HFFc6 (cell line): ENCODE results near the gene PNKD. TPM values are rescaled to one million over a fixed set of nuclear protein-coding genes. Genes with fewer than 3 reads are reported as not detected.

Experiments
- DNase-seq: peaks from one replicate; pipeline ENCODE4 v3.0.0-alpha.2; 2018
- H3K27ac Mint-ChIP-seq: 2 replicates; pipeline ENCODE4 v1.8.0; 2020; ENCODE audit warnings: mild to moderate bottlenecking, mixed read lengths
- H3K27me3 Mint-ChIP-seq: 2 replicates; pipeline ENCODE4 v1.8.0; 2021; ENCODE audit warnings: mild to moderate bottlenecking, moderate library complexity, mixed read lengths; ENCODE audit not compliant: insufficient read depth
- H3K36me3 Mint-ChIP-seq: 2 replicates; pipeline ENCODE4 v1.8.0; 2021; ENCODE audit warnings: low read depth, mixed read lengths
- H3K4me1 Mint-ChIP-seq: 2 replicates; pipeline ENCODE4 v1.8.0; 2020; ENCODE audit warnings: low read depth, mixed read lengths
- H3K4me3 Mint-ChIP-seq: 2 replicates; pipeline ENCODE4 v1.8.0; 2020; ENCODE audit warnings: mild to moderate bottlenecking, moderate library complexity, mixed read lengths
- H3K9me3 Mint-ChIP-seq: 2 replicates; pipeline ENCODE4 v1.8.0; 2020; ENCODE audit warnings: mild to moderate bottlenecking, mixed read lengths
- CTCF ChIP-seq: fragments of 200-600 bp; sonication (generic); IDR thresholded peaks from 2 replicates; pipeline ENCODE4 v1.5.0; 2021; ENCODE audit warnings: antibody characterized with exemption, mild to moderate bottlenecking
- total RNA-seq, 6 experiments: library from RNA; stranded (reverse); fragmentation: NEBNext Ultra II Directional; extraction: Animal tissue kit (Norgen Biotek cat#: 25700); gene quantifications; 2 replicates in 1 of 6; 3 replicates in 5 of 6; pipeline ENCODE4 v1.2.3, GENCODE V29; 2021

Gene PNKD
- total RNA-seq, 6 experiments from 2014 or later: 50.8 to 62.8 (median 57.7) TPM

GRCh38 chr2:218264773-218265561, 5.4 kb upstream of the PNKD start:
- DNase-seq: no peak
- H3K4me3 Mint-ChIP-seq: no peak overlapping the region
- H3K27ac Mint-ChIP-seq: no peak overlapping the region
- peaks cover 3% of the 10 kb centered on the region; the same call in 1 of the 2 replicates for H3K27me3 Mint-ChIP-seq
- H3K9me3 Mint-ChIP-seq: no peaks in the 10 kb centered on the region
- no peak for TF ChIP-seq CTCF
- peaks cover 7% of the 10 kb centered on the region for H3K4me1 Mint-ChIP-seq
- H3K36me3 Mint-ChIP-seq: peaks cover 16% of the 10 kb centered on the region

GRCh38 chr2:218265626-218266025, 4.7 kb upstream of the PNKD start:
- peaks cover 7% of the 10 kb centered on the region for H3K4me1 Mint-ChIP-seq
- H3K36me3 Mint-ChIP-seq: peaks cover 16% of the 10 kb centered on the region
- no peaks in the 10 kb centered on the region for H3K9me3 Mint-ChIP-seq
- no peak overlapping the region for H3K4me3 Mint-ChIP-seq
- H3K27me3 Mint-ChIP-seq: peaks cover 3% of the 10 kb centered on the region; the same call in 1 of the 2 replicates
- TF ChIP-seq CTCF: no peak
- H3K27ac Mint-ChIP-seq: no peak overlapping the region
- DNase-seq: no peak

GRCh38 chr2:218266316-218266979, 3.9 kb upstream of the PNKD start:
- Mint-ChIP-seq H3K4me1 (peaks cover 13% of the 10 kb centered on the region), H3K4me3 (no peak overlapping the region)

GRCh38 chr2:218267259-218267658, 3.1 kb upstream of the PNKD start:
- DNase-seq: no peak
- Mint-ChIP-seq H3K4me1 (peaks cover 21% of the 10 kb centered on the region), H3K36me3 (peaks cover 16% of the 10 kb centered on the region), H3K9me3 (no peaks in the 10 kb centered on the region), H3K27me3 (peaks cover 5% of the 10 kb centered on the region; the same call in 1 of the 2 replicates), H3K4me3 (no peak overlapping the region), H3K27ac (peak overlapping the region; percentile 36; the same call in 1 of the 2 replicates)
- no peak for TF ChIP-seq CTCF

More at GRCh38 chr2:218266316-218266979, 3.9 kb upstream of the PNKD start:
- Mint-ChIP-seq H3K27me3 (peaks cover 3% of the 10 kb centered on the region; the same call in 1 of the 2 replicates), H3K27ac (no peak overlapping the region), H3K9me3 (no peaks in the 10 kb centered on the region), H3K36me3 (peaks cover 16% of the 10 kb centered on the region)
- TF ChIP-seq CTCF: no peak
- no peak for DNase-seq

GRCh38 chr2:218270721-218271486, 585 bp downstream of the PNKD start:
- TF ChIP-seq CTCF: no peak
- Mint-ChIP-seq H3K9me3 (no peaks in the 10 kb centered on the region), H3K4me1 (peaks cover 35% of the 10 kb centered on the region), H3K27me3 (peaks cover 5% of the 10 kb centered on the region; the same call in 1 of the 2 replicates), H3K4me3 (peak overlapping the region; percentile 90), H3K36me3 (peaks cover 11% of the 10 kb centered on the region; the same call in 1 of the 2 replicates), H3K27ac (peak overlapping the region; percentile 79)
- DNase-seq: peak; percentile 30
